HG03558 (cell line): ENCODE data around the gene IQGAP1.
"Not testable (repeated sequence)": the region's sequence is repeated elsewhere in the genome, so short reads cannot be mapped to it uniquely, and the experiment has no call there.

ENCODE experiments used
- ATAC-seq: cut with Tn5 transposase; IDR thresholded peaks from one replicate; pipeline ENCODE4 v1.9.1; 2021; ENCODE audit warnings: moderate number of reproducible peaks; ENCODE audit not compliant: unreplicated experiment; ENCODE audit errors: extremely low read depth

IQGAP1 gene

GRCh38 chr15:90387534-90388461 is at the start of gene IQGAP1:
Gene IQGAP1, plus strand, starts transcription at chr15:90388242. Its CDS starts 100 bp downstream, at chr15:90388342.
- ATAC-seq = peak; percentile 75

- no peak for ATAC-seq
Measured at GRCh38 chr15:90338532-90338931, 49.5 kb upstream of the IQGAP1 start.

- no peak for ATAC-seq
Measured at GRCh38 chr15:90340345-90340744, 47.7 kb upstream of the IQGAP1 start.

- ATAC-seq = no peak
Measured at GRCh38 chr15:90343302-90343790, 44.7 kb upstream of the IQGAP1 start.

GRCh38 chr15:90344662-90345061 is 43.4 kb upstream of the IQGAP1 start:
- no peak for ATAC-seq

GRCh38 chr15:90345857-90346256 is 42.2 kb upstream of the IQGAP1 start:
- no peak for ATAC-seq

- not testable (repeated sequence) for ATAC-seq
Measured at GRCh38 chr15:90347431-90348065, 40.5 kb upstream of the IQGAP1 start.

- ATAC-seq = no peak
Measured at GRCh38 chr15:90348456-90348855, 39.6 kb upstream of the IQGAP1 start.

GRCh38 chr15:90349072-90349471 is 39.0 kb upstream of the IQGAP1 start:
- ATAC-seq = no peak

- ATAC-seq = no peak
Measured at GRCh38 chr15:90349821-90350220, 38.2 kb upstream of the IQGAP1 start.

GRCh38 chr15:90351479-90352106 is 36.4 kb upstream of the IQGAP1 start:
- ATAC-seq = no peak

- ATAC-seq = peak; percentile 97
Measured at GRCh38 chr15:90352107-90352893, 35.7 kb upstream of the IQGAP1 start, which contains the start of gene ZNF774. Gene ZNF774, plus strand, starts transcription at chr15:90352284. Its CDS starts 2,377 bp downstream, at chr15:90354661.

GRCh38 chr15:90354986-90355385 is 33.1 kb upstream of the IQGAP1 start:
- no peak for ATAC-seq

GRCh38 chr15:90358124-90359033 is 29.7 kb upstream of the IQGAP1 start:
- ATAC-seq = no peak

- no peak for ATAC-seq
Measured at GRCh38 chr15:90360746-90361145, 27.3 kb upstream of the IQGAP1 start.

GRCh38 chr15:90362936-90363212 is 25.2 kb upstream of the IQGAP1 start:
- no peak for ATAC-seq

- ATAC-seq = no peak
Measured at GRCh38 chr15:90364251-90364650, 23.8 kb upstream of the IQGAP1 start.

- no peak for ATAC-seq
Measured at GRCh38 chr15:90365414-90366055, 22.5 kb upstream of the IQGAP1 start.

- no peak for ATAC-seq
Measured at GRCh38 chr15:90367576-90367975, 20.5 kb upstream of the IQGAP1 start.
